HepG2 (cell line): ENCODE measurements around the gene TP73. TPM values are rescaled to one million over a fixed set of nuclear protein-coding genes. Genes with fewer than 3 reads are reported as not detected.

Source experiments
- ARID5B ChIP-seq: IDR thresholded peaks from 2 replicates; pipeline ENCODE4 v1.4.0; 2020; ENCODE audit warnings: mild to moderate bottlenecking, missing genetic modification reagents
- ATF6 ChIP-seq: sonication (generic); formaldehyde crosslinking; conservative IDR thresholded peaks from 2 replicates; pipeline ENCODE4 v1.4.0; 2020; ENCODE audit warnings: missing genetic modification reagents
- FOXO4 ChIP-seq: sonication (generic); formaldehyde crosslinking; conservative IDR thresholded peaks from 2 replicates; pipeline ENCODE4 v1.8.1; 2023; ENCODE audit warnings: missing genetic modification reagents
- HOXA7 ChIP-seq: sonication (generic); formaldehyde crosslinking; IDR thresholded peaks from 2 replicates; pipeline ENCODE4 v1.8.1; 2022; ENCODE audit warnings: mild to moderate bottlenecking, missing genetic modification reagents, moderate library complexity
- KLF11 ChIP-seq: IDR thresholded peaks from 2 replicates; pipeline ENCODE4 v1.6.1; 2016; ENCODE audit warnings: missing compliant biosample characterization
- LBX2 ChIP-seq: sonication (generic); formaldehyde crosslinking; IDR thresholded peaks from 2 replicates; pipeline ENCODE4 v1.5.0; 2020; ENCODE audit warnings: missing genetic modification reagents, mild to moderate bottlenecking, borderline replicate concordance
- NFKBIZ ChIP-seq: IDR thresholded peaks from 2 replicates; pipeline ENCODE4 v1.6.1; 2018; ENCODE audit warnings: missing genetic modification reagents, missing compliant biosample characterization
- PRDM15 ChIP-seq: sonication (generic); formaldehyde crosslinking; IDR thresholded peaks from 2 replicates; pipeline ENCODE4 v1.4.0; 2020; ENCODE audit warnings: missing genetic modification reagents
- RFXANK ChIP-seq: IDR thresholded peaks from 2 replicates; pipeline ENCODE4 v1.6.1; 2016
- RFXAP ChIP-seq: sonication (generic); formaldehyde crosslinking; IDR thresholded peaks from 2 replicates; pipeline ENCODE4 v1.4.0; 2020; ENCODE audit warnings: missing genetic modification reagents, borderline replicate concordance
- SP2 ChIP-seq: sonication (generic); formaldehyde crosslinking; IDR thresholded peaks from 2 replicates; pipeline ENCODE4 v1.5.1; 2020; ENCODE audit warnings: mild to moderate bottlenecking, missing genetic modification reagents
- YEATS2 ChIP-seq: sonication (generic); formaldehyde crosslinking; IDR thresholded peaks from 2 replicates; pipeline ENCODE4 v1.4.0; 2020; ENCODE audit warnings: missing genetic modification reagents, borderline replicate concordance
- ZFX ChIP-seq: sonication (generic); formaldehyde crosslinking; IDR thresholded peaks from 2 replicates; pipeline ENCODE4 v1.4.0; 2020; ENCODE audit warnings: mild to moderate bottlenecking, low read depth, missing genetic modification reagents, moderate library complexity
- ZMYM2 ChIP-seq: sonication (generic); formaldehyde crosslinking; IDR thresholded peaks from 2 replicates; pipeline ENCODE4 v1.8.0; 2022; ENCODE audit warnings: mild to moderate bottlenecking, missing genetic modification reagents
- ZNF296 ChIP-seq: sonication (generic); formaldehyde crosslinking; conservative IDR thresholded peaks from 2 replicates; pipeline ENCODE4 v1.5.0; 2020; ENCODE audit warnings: mild to moderate bottlenecking, missing genetic modification reagents
- ZNF547 ChIP-seq: sonication (generic); formaldehyde crosslinking; IDR thresholded peaks from 2 replicates; pipeline ENCODE4 v1.5.1; 2020; ENCODE audit warnings: mild to moderate bottlenecking, missing genetic modification reagents
- ZNF562 ChIP-seq: sonication (generic); formaldehyde crosslinking; IDR thresholded peaks from 2 replicates; pipeline ENCODE4 v1.8.0; 2022; ENCODE audit warnings: missing genetic modification reagents, borderline replicate concordance
- ZNF841 ChIP-seq: sonication (generic); formaldehyde crosslinking; IDR thresholded peaks from 2 replicates; pipeline ENCODE4 v1.8.1; 2023; ENCODE audit warnings: missing genetic modification reagents, borderline replicate concordance
- polyA plus RNA-seq, 8 experiments: library from polyadenylated mRNA; depleted of rRNA in 3 of 8; stranded (reverse) in 7 of 8; unstranded in 1 of 8; fragments of >200 nt; fragmentation: Illumina TruSeq in 4 of 8; extraction: Trizol in 4 of 8; gene quantifications; 2 replicates each; pipeline versions ENCODE4 v1.2.1 to v1.2.3, GENCODE V29; 2011 to 2016; ENCODE audit warnings: low read depth in 4 of 8, missing spikeins in 1 of 8, mixed read lengths in 1 of 8; ENCODE audit not compliant: insufficient read depth in 1 of 8
- total RNA-seq, 5 experiments: library from RNA; depleted of rRNA; stranded (reverse); fragments of >200 nt; fragmentation: Illumina TruSeq; extraction: Trizol; gene quantifications; 2 replicates each; pipeline ENCODE4 v1.2.3, GENCODE V29; 2016; ENCODE audit warnings: low read depth in 1 of 5

TP73 gene
- total and polyA plus RNA-seq, 2 of the 13 experiments (the other 11 are each of a cell fraction or from before 2014, with no cell fraction given) = 0.49 to 1.1 TPM

GRCh38 chr1:3625151-3625907 is 27.0 kb upstream of the TP73 start (continued):
- TF ChIP-seq LBX2 (CRISPR knock-in tag) (no peak; the same call in 1 of the 2 replicates), ARID5B (CRISPR knock-in tag) (0 out of 2 replicates have a peak, but pooled peaks have one; percentile 45), RFXANK (CRISPR knock-in tag) (no peak), PRDM15 (CRISPR knock-in tag) (no peak), ZFX (CRISPR knock-in tag) (peak; percentile 73), ZNF562 (CRISPR knock-in tag) (no peak), KLF11 (no peak), RFXAP (CRISPR knock-in tag) (no peak), HOXA7 (CRISPR knock-in tag) (no peak), ATF6 (CRISPR knock-in tag) (no peak), ZNF547 (CRISPR knock-in tag) (peak; percentile 70; the same call in 1 of the 2 replicates), YEATS2 (CRISPR knock-in tag) (no peak), FOXO4 (CRISPR knock-in tag) (no peak), ZNF296 (no peak), ZMYM2 (peak; percentile 50; the same call in 1 of the 2 replicates), NFKBIZ (CRISPR knock-in tag) (no peak), SP2 (0 out of 2 replicates have a peak, but pooled peaks have one; percentile 30), ZNF841 (no peak)
